SH-SY5Y (cell line): ENCODE measurements around the gene RCN2.

Experiments used
- GATA2 ChIP-seq: IDR thresholded peaks from 2 replicates; pipeline ENCODE4 v1.6.1; 2011; ENCODE audit warnings: mild to moderate bottlenecking, low read depth, low read length
- GATA3 ChIP-seq: IDR thresholded peaks from 2 replicates; pipeline ENCODE4 v1.6.1; 2011; ENCODE audit warnings: low read depth, mild to moderate bottlenecking, low read length, moderate library complexity

GRCh38 chr15:76976141-76976540 lies 44.6 kb downstream of the RCN2 start:
- TF ChIP-seq GATA2 (no peak), GATA3 (no peak)
